ENCODE results near the gene KCTD12. TPM values are rescaled to one million over a fixed set of nuclear protein-coding genes. Genes with fewer than 3 reads are reported as not detected.
A peak's percentile ranks its signal among the peaks of the same experiment; 100 is the strongest.
"Not testable (repeated sequence)": the region's sequence is repeated elsewhere in the genome, so short reads cannot be mapped to it uniquely, and the experiment has no call there.

Gene KCTD12
- polyA plus RNA-seq (ENCODE audit: insufficient read length in 3 of 3), result 10 to 100 TPM; 85.6 to 95.1 (median 91.7) TPM

DNA sequence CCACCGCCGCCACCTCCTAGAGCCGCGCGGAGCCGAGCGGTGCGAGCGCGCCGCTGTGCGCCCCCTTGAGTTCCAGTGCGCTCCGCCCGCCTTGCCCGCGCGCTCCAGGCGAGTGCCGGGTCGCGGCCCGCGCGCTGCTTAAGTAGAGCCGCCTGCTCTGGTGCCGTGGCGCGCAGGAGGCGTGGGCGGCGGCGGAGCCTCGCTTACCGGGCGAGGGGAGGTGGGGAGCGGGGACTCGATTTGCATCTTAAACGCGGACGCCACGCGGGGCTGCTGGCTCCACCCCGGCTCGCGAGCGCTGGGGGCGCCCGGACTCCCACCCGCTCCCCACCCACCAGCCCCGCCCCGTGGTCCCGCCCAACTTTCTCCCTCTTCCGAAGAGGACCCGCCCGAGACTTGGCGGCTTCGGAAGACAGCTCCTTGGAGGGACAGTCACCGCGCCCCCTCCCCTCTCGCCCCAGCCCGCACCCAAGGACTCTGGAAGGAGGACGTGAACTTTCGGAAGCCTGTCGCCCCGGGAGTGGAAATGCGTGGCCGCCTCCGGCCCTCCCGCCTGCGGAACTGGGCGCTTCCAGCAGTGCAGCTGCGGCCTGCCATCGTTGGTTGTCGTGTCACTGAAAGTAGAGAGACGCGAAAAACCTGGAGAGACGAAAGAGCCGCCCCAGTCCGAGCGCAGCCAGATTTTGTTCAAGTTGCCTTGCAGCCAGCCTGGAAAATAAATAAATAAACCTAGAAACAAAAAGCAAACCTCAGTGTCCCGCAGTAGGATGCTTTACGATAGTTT is at the start of gene KCTD12:
TSS of gene KCTD12 (minus strand) at position 114 of the 784 bp plus-strand sequence. CDS start 257 bp downstream, outside the sequence.
- peak; percentile 57 to 80 (median 78) for DNase-seq (ENCODE audit: low read depth in 3 of 3, low spot score in 2 of 3)

DNA sequence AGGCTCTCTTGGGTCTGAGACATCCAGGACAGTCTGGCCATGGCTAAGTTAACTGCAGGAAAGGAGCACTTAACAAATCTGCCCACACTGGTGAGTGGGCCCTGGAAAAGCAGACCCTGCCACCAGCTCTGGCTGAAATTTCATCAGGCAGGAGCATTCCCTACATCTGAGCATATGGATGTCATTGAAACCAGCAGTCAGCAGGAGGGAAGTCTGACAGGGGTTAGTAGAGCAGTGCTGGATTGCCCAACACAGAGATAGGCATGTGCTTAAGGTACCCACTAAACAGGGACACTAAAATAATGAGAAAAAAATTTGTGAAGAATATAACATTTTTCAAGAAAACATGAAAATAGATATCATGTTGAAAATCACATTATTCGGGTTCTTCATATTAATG is 48.5 kb upstream of the KCTD12 start:
- no peak for DNase-seq (ENCODE audit: low read depth in 3 of 3, low spot score in 2 of 3)

DNA sequence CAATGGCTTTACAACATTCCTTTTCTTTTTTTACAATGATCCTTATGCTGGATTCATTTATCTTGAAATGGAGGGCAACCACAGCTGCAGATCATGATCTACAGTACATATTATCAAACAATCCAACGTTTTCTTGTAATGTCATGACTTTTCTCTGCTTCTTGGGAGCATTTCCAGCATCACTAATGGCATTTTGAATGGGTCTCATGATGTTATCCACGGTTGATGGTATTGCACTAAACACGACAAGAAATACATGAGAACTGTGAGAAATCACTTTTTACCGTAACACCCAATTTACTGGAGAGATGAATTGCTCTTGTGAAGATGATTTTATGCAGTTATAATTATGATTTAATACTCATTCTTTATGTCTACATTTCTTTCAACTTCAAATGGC is 45.9 kb upstream of the KCTD12 start:
- no peak for DNase-seq (ENCODE audit: low read depth in 3 of 3, low spot score in 2 of 3)

DNA sequence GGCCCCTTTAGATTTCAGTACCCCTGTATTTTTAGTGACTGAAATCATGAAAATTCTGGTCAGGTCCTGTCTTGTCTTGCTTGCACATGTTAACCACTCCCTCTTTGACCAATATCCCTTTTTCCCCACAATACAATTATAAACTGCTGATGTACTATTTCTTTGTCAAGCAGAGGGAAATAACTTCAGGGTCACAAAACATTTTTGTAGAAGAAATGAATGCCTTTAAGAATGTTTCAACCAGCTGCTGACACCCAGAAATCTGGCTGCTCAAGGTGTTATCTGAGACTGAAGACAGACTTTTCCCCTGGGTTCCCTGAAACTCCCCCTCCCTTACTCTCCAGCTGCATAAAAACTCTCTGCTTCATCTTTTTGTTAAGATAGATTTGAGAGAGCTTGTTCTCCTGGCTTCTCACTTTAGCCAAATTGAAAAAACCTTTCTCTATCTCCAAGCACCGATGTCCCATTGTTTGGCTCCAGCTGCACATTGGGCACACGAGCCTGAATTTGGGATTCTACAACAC is 43.7 kb upstream of the KCTD12 start:
- DNase-seq (ENCODE audit: low read depth in 3 of 3, low spot score in 2 of 3), result no peak

DNA sequence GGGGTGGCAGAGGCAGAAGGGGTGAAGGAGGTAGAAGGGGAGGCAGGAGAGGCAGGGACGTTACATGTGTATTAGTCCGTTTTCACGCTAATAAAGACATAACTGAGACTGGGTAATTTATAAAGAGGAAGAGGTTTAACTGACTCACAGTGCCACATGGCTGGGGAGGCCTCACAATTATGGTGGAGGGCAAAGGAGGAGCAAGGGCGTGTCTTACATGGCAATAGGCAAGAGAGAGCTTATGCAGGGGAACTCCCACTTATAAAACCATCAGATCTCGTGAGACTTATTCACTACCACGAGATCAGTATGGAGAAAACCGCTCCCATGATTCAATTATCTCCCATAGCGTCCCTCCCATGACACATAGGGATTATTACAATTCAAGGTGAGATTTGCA is 43.1 kb upstream of the KCTD12 start:
- DNase-seq (ENCODE audit: low read depth in 3 of 3, low spot score in 2 of 3), result no peak

DNA sequence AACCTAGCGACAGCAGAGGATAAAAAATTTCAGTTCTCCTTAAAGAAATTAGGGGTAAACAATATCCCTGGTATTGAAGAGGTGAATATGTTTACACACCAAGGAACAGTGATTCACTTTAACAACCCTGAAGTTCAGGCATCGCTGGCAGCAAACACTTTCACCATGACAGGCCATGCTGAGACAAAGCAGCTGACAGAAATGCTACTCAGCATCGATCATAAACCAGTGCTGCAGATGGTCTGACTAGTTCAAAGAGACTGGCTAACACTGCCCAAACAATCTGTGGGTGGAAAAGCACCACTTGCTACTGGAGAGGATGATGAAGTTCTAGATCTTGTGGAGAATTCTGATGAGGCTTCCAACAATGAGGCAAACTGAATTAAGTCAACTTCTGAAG is 42.3 kb upstream of the KCTD12 start:
- DNase-seq (ENCODE audit: low read depth in 3 of 3, low spot score in 2 of 3), result no peak

DNA sequence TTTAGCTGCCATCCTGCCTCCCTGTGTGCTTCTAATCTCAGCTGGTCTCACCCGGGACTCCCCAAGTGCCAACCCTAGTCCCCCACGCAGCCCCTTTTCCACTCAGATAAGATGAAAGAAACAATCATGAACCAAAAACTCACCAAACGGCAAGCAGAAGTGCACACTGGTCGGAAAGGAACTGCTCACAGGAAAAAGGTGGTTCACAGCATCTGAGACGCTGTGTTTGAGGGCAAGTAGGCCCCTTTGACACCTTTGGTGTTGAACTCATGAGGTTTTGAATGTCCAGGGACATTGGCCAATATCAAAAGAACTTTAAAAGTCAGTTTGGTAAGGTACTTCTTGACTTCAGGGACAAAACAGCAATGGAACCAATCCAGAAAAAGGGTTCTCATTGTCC is 41.8 kb upstream of the KCTD12 start:
- no peak for DNase-seq (ENCODE audit: low read depth in 3 of 3, low spot score in 2 of 3)

DNA sequence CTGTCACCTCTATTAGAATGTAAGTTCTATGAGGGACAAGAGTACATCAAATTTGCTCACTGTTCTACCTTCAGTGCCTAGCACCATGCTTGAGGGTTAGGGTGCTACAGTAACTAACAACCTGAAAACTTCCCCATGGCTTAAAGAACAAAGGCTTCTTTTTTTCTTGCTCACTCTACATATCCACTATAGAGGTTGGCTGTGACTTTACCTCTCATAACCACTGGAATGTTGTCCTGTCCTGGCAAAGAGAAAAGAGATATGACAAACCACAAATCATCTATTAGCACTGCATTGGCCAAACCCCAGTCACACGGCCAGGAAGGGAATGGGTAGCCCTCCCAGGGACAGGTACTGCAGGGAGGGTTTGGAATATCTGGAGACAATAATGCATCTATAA is 38.9 kb upstream of the KCTD12 start:
- no peak for DNase-seq (ENCODE audit: low read depth in 3 of 3, low spot score in 2 of 3)

DNA sequence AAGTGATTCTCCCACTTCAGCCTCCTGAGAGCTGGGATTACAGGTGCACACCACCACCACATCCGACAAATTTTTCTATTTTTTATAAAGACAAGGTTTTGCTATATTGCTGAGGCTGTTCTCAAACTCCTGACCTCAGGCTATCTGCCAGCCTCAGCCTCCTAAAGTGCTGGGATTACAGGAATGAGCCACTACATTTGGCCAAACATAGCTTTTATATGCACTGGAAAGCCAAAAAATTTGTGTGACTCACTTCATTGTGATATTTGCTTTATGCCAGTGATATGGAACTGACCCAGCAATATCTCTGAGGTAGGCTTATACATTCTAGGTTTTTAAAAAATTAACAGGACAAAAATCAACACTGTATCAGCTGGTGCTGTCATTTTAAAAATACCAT is 35.3 kb upstream of the KCTD12 start:
- no peak for DNase-seq (ENCODE audit: low read depth in 3 of 3, low spot score in 2 of 3)

DNA sequence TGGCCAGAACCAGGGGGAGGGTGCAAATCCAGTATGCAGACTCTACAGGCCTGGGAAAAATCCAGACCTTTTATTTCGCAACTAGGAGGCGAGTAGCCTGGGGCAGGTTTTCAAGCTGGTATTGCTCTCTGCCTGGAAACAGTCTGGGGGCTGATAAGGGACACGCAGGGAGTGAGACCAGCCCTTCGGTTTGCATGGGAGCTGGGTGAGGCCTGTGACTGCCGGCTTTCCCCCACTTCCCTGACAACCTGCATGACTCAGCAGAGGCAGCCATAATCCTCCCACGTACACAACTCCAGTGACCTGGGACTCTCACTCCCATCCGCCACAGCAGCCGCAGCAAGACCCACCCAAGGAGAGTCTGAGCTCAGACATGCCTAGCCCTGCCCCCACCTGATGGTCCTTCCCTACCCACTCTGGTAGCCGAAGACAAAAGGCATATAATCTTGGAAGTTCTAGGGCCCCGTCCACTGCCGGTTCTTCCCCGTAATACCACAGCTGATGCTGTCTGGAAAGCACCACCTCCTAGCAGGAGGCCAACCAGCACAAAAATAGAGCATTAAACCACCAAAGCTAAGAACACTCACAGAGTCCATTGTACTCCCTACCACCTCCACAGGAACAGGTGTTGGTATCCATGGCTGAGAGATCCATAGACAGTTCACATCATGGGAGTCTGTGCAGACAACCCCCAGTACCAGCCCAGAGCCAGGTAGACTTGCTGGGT is 31.7 kb upstream of the KCTD12 start:
- not testable (repeated sequence) for DNase-seq (ENCODE audit: low read depth in 3 of 3, low spot score in 2 of 3)

DNA sequence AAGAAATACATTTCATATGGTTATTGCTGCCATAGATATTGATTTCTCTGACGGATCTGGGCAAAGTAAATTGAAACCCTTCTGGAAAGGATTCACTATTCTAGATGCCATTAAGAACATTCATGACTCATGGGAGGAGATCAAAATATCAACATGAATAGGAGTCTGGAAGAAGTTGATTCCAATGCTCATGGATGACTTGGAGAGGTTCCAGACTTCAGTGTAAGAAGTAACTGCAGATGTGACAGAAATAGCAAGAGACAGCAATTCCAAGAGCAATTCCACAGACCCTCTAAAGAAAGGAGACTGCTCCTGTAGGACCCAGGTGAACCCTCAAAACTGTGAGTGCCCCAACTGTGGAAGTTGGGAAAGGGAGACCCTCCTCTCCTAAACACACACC is 30.9 kb upstream of the KCTD12 start:
- no peak for DNase-seq (ENCODE audit: low read depth in 3 of 3, low spot score in 2 of 3)

DNA sequence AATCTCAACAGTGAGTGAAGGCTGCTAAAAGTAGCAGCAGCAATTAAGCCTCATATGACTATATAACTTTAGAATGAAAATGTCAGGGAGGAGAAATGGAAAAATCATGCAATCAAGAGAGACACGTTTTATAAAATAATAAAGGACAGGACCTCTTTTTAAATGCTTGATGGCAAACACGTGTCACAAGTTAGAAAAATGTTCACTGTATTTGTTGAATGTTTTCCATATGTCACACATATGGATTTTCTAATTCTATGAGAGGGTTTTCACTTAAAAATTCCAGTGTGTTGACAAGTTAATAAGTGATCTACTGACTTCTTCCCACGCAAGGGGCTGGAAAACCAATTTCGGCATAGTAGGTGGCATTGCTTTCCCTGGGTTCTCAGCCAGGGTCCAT is 27.7 kb upstream of the KCTD12 start:
- DNase-seq (ENCODE audit: low read depth in 3 of 3, low spot score in 2 of 3), result no peak

DNA sequence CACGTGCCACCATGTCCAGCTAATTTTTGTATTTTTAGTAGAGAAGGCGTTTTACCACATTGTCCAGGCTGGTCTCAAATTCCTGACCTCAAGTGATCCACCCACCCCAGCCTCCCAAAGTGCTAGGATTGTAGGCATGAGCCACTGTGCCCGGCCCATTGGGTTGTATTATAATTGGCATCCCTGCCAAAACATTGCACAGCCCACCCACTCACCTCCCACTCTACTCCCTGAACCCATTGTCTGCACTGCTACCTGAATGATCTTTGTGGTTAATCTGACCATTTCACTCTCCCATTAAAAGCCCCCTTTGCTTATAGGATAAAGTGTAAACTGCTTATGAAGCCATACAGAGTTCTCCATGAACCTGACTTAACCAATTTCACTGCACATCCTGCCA is 26.3 kb upstream of the KCTD12 start:
- DNase-seq (ENCODE audit: low read depth in 3 of 3, low spot score in 2 of 3), result no peak

DNA sequence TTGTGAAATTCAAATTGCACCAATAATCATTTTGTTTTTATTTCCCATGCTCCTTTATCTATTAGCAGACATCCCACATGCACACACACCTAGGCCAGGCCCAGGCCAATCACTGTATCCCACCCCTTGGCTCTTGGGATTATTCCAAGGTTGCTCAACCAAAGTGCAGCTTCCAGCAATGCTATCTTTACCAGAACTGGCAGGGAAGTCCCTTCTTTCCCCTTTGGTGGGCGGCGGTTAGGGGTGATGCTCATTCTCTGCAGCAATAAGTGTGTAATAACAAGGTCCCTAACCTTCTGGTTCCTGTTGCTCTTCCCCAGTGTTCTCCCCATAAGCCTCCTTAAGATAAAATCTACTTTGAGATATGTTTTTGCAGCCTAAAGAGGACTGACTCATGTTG is 18.3 kb upstream of the KCTD12 start:
- DNase-seq (ENCODE audit: low read depth in 3 of 3, low spot score in 2 of 3), result no peak

DNA sequence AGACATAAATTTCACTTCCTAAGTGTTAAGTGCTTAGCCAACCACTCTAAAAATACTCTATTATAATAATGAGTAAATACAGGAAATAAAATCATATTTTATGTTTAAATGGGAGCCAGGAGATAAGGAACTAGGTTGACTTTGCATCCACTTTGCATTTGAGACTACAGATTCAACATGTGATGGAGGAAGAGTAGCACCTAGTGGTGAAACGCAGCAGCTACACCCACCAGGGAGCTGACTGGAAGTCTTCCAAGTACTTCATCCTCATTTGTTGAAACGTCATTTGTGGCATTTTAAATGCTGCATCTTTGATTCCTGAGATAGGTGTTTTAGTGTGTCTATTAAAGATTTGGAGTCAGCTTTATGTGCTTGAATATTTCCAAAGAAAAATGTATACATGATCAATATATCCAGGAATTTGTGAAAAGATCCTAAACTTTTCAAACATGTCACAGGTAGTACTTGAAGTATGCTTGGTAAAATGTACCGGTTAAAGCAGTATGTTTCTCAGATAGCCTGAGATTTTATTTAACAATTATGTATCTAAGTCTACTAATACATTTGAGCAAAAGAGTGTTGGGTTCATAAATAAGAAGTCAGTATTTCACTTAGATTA is 17.4 kb upstream of the KCTD12 start:
- DNase-seq (ENCODE audit: low read depth in 3 of 3, low spot score in 2 of 3), result peak in 2 of 3 donors; percentile 33 to 52

DNA sequence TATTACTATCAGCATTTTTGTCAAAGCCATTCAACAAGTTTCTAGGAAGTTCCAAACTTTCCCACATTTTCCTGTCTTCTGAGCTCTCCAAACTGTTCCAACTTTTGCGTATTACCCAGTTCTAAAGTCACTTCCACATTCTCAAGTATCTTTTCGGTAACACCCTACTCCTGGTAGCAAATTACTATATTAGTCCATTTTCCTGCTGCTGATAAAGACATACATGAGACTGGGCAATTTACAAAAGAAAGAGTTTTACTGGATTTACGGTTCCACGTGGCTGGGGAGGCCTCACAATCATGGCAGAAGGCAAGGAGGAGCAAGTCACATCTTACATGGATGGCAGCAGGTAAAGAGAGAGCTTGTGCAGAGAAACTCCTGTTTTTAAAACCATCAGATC is 12.9 kb upstream of the KCTD12 start:
- not testable (repeated sequence) for DNase-seq (ENCODE audit: low read depth in 3 of 3, low spot score in 2 of 3)

DNA sequence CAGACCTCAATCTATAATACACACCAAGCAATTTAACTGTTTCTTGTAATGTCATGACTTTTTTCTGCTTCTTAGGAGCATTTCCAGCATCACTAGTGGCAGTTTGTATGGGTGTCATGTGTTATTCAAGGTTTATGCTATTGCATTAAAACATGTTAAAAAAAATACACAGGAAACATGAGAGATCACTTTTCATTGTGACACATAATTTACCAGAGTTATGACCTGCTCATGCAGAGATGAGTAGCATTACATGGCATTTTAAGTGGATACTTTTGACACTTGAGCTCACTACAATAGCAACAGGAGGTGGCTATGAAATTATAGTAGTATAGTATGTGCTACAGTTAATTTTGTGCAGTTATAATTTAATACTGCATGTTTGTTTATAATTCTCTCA is 11.0 kb upstream of the KCTD12 start:
- DNase-seq (ENCODE audit: low read depth in 3 of 3, low spot score in 2 of 3), result not testable (repeated sequence)

DNA sequence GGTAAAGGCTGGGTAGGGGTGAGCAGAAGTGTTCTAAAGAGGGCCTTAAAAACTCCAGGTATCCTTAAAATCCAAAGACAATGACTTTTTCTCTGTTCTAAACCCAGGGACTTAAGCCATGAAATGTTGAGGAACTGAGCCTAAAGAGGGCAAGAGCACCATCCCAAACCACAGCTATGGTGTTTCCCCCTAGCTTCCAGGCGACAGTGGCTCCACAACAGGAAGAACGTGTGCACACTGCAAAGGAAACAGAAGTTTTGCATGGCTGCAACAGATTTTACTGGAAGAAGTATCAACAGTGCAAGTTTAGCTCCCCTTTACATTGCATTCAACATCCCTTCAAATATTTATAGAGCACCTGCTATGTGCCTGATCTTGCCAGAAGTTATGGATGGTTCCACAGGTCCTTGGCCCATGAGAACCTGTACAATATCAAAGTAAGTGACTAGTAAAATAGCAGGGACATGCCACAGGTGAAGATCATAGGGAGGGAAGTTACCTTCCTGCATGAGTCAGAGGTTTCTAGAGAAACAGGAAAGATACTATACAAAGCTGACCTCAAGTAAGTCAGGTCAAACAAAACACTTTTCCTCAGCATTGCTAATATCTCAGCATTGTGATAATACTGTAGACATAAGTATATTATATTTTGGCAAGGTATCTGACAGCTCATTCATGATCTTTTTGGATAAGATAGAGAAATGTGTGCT is 8.4 kb upstream of the KCTD12 start:
- DNase-seq (ENCODE audit: low read depth in 3 of 3, low spot score in 2 of 3), result no peak

DNA sequence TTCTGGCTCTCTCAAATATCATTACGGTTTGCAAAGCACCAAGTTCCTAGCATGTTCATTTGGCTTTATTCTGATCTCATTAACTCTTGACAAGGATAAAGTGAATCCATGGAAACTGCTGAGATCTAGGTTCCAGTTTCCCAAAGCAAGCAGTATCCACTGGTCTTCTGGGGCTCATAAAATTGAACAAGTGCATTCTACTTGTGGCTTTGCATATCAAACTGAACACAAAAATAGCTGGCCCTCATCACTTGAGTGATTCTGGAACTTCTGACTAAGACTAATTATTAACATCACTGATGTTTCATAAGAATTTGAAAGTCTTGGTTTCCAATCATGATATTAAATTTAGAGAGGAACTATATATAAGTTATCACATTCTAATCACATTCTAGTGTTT is 6.3 kb upstream of the KCTD12 start:
- DNase-seq (ENCODE audit: low read depth in 3 of 3, low spot score in 2 of 3), result no peak

DNA sequence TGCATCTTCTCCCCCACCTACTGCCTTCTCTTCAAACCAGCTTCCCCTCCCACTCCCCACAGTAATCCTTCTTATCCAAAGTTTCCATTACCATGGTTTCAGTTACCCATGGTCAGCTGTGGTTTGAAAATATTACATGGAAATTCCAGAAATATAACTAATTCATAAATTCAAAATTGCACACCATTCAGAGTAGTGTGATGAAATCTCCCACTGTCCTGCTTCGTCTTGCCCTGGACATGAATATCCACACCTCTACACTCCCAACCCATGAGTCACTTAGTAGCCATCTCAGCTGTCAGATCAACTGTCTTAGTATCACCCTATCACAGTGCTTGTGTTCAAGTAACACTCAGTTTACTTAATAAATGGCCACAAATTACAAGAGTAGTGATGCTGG is 3.8 kb upstream of the KCTD12 start:
- no peak for DNase-seq (ENCODE audit: low read depth in 3 of 3, low spot score in 2 of 3)

DNA sequence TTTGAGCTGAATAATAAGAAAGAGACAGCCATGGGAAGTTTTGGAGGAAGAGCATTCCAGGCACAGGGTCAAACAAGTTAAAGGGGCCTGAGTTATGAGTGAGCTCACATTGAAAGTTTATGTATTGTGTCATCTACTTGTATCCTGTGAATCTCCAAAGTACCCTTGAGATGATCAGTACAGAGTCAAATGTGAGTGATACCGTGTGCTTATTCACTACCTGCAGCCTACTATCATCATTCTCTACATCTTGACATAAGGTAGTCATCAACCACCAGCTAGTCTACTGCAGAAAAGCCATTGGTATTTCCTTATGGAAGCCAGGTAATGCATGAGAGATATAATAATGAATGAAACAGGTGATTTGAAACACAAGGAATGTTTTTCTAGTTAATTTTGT is 3.0 kb upstream of the KCTD12 start:
- no peak for DNase-seq (ENCODE audit: low read depth in 3 of 3, low spot score in 2 of 3)

Data from right renal cortex interstitium (tissue), 3 donors.